HG02840 (cell line): ENCODE results near the gene ACOXL.

Source experiments
- ATAC-seq: cut with Tn5 transposase; IDR thresholded peaks from one replicate; pipeline ENCODE4 v1.9.1; 2021; ENCODE audit warnings: mild to moderate bottlenecking, moderate library complexity, moderate number of reproducible peaks; ENCODE audit not compliant: unreplicated experiment, low FRiP score

Gene ACOXL

DNA sequence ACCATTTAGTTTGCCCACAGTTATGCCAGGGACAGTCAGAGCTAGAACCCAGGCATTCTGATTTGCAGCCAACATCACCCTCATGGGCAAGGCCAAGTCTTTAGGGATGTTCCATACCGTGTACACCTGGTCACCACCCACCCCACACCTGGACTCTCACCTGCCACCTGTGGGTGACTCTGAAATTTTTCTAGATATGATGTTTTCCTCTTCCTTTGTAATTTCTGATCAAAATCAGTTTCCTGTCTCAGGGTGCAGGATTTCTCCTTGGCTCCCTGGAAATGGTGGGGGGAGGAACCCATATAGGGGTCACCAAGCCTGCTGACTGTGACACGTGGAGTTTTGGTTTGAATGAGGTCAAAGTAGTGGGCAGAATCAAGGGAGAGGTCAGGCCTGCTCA, 138.2 kb downstream of the ACOXL start:
- ATAC-seq = no peak

DNA sequence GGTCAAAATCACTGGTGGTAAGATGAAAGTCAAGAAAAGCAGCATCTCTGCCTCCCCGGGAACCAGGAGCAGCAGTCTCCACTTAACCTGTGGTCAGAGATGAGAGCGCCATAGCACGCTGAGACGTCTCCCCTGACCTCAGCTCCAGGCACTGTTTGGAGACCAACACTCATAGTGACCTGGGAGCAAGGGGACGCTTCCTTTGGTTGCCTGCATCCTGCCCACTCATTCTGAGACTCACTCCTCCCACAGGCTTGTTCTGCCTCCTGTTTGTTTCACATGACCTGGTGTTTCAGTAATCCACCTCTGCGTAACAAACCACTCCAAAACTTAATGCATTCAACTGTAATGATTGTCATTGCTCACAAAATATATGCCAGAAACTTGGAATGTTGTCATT, 139.3 kb downstream of the ACOXL start:
- no peak for ATAC-seq

DNA sequence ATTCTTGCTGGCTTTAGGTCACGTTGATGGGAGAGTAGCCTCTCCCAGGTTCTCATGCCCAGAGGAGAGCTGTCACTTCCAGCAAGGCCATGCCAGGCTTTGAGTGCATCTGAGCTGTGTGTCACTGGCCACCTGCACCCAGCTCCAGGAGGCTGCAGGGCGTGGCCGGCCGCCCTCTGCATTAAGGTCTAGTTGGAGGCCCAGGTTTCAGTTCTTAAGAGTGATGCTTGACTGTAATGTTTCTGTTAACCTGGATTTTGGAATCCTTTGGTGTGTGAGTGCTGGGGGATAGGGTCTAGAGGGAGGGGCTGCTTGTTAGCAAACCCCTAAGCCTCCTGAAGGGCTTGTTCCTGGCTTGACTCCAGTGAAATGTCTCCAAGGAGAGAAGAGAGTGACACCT, 140.1 kb downstream of the ACOXL start:
- ATAC-seq = no peak

DNA sequence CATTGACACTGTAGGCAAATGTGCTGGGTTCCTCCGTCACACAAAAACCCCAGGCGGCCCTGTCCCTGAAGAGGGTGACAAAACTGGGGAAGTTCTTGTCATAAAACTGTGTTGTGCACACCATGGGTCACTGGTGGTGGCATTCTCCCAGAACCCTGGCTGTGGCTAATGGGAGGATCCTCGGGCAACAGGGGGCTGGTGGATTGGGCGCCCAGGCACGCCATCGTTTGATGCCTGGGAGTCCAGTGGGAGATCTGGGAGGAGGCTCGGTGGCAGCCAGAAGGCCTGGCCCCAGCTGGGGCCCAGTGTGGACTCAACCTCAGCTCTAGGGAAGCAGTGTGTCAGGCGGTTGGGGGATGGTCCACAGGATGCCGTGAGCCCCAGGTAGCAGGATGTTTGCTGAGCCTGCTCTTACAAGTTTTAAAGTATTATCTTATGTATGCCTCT, 140.7 kb downstream of the ACOXL start:
- ATAC-seq = no peak

DNA sequence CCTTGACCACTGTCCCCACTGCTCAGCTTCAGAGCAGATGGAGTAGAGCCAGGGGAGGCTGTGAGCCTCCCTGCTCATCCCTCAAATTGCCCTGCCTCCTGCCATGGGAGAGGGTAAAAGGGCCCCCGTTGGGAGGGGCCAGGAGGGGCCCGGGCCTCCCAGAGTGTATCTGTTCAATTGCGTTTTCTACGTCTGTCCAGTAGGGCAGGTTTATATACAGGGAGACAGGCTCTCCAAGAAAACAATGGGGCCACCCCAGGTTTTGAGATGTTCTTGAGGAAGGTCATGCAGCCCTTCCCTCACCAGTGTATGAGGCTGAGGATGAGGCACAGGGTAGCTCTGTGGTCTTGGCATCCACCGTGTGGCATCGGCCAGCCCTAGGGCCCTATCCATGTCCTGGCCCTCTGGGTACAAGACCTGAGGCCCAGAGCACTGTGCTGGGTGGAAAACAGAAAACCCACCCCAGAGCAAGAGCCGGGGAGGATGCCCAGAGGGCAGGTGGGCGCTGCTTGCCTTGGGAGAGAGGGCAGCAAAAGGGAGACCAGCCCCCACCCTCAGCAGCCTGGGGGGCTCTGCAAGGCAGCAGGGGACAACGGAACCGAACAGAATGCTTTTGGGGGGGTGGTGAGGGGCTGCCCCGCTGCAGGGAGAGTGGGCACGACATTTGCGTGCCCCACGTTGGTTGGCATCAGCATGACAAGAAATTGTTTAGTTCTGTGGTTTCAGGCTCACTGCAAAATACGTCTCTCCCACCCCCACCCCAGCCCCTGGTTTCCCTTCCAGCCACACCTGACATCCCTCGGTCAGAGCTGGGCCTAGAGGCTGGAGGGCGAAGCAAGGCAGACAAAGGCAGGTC, 141.5 kb downstream of the ACOXL start:
- ATAC-seq = no peak

DNA sequence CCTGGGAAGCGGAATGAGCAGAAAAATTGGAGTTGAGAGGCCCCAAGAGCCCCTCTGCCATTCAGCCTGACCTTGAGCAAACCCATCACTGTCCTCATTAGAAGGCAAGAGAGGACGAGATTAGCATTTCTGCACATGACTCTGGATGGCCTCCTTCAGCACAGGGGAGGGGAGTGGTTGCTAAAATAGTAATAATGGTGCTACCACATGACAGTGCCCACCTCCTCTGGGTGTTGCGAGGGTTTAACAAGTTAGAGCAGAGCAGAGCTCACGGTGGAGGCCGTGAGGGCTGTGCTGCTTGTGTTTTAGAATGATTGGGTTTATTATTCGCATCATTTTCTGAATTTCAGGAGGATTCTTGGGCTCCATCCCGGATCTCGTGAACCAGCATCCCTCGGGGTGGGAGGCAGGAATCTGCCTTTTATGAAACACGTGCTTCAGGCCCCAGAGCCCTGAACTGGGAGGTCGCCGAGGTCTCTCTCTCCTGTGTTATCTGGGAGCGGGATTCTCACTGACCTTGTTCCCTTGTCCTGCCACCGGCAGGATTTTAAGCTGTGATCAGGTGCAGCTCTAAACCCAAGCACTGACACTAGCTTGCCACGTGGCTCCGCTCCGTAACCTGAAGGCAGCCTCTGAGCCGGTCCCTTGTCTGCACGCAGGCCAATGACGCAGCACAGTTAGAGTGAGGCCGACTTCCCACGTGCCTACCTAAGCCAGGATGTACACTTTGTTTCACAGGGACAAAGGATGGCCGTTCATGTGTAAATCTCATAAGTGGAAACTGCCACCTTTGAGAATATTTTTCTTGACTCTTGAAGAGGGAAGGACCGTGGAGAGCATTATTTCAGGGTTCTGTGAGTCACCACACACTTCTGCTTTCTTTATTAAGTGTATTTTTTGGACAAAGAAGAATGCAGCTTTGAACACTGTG, 142.3 kb downstream of the ACOXL start:
- ATAC-seq = no peak

DNA sequence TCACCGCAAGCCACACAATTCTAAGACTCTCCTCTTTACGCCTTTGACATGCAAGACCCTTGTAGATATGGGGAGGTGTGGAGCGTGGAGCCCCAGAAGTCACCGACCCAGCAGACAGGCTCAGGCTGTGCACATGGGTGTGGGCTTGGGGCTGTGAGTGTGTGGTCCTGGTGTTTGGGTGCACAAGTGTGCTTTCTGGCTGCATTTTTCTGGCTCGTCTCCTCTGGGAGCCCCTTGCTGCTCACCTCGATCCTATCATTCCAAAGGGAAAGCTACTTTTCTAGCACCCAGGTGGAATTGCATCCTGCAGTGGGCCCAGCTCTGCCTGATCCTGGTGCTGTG, 143.0 kb downstream of the ACOXL start:
- ATAC-seq = no peak

DNA sequence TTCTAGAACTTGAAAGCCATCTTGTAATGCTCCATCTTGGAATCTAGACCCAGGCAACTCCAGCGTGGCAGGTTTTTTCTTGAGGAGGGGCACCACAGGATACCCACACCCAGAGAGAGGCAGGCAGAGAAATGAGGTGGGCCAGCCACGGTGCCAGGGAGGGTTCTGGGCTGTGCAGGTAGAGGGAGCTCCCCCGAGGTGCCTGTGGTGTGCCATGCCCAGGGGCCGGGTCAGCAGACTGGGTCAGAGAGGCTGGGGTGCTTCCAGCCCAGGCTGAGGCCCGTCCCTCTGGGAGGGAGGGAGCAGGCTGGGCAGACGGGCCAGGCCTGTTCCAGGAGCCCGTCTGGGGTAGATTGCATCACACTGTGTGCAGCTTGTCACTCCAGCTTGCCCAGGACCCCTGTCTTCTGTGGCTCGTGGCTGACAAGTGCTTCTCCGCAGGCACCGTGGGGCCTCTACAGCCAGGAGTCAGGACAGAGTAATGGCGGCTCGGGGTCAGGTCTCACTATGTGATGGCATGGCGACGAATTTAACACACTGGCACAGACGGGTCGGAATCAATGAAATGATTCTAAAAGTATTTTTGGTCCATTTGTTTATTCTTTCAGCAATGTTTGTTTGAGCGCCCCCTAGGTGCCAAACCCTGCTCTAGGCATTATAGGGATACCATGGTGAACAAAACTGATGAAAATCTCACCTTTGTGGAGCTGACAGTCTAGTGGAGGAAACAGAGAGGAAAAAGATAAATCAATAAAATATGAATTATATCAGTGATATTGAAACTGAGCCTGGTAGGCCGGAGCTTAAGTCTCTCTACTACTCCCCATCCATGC, 144.0 kb downstream of the ACOXL start:
- ATAC-seq = no peak

DNA sequence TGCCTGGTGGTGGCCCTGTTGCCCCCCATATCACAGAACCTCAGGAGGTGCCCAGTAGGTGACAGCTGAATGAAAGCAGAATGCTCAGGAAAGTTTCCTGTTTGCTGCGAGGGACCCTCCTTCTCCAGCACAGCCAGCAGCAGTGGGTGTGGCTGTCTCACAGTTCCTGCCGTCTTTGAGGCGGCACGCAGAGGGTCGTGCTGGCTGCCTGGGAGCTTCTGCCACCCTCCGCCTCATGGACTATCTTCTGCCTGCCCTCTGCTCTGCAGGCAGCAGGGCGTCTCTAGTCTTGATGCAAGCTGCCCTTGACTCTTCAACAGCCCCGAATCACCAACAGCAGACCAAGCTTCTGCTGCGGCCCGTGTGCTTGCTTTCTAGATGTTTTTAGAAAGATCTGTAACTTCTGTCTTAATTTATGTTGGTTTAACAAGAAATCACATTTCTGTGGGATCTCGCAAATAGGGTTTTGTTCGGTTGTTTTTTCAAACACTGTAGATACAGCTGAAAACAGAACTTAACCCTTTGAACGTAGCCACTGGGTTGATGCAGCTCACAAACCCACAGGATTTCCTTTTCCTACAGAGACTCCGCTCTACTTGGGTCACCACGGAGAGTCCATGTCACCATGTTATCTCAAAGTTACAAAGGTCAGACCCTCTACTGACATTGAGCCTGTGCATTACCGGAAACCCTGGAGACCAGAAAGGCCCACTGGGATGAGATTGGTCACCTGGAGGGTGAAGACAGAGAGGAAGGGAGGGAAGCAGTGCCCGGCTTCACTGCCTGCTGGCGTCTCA, 144.9 kb downstream of the ACOXL start:
- no peak for ATAC-seq

DNA sequence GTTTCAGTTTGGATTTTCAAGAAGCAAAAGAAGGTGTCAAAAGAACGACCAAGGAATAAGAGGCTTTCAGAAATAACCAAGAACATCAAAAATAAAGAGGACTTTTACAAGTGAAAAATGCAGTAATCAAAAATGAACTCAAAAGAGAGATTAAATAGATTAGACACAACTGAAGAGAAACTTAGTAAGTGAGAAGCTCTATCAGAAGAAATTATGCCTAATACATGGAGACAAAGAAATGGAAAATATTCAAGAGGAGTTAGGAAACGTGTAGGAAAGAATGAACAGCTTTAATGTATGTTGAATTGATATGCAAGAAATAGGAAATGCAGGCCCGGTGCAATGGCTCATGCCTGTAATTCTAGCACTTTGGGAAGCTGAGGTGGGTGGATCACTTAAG, 145.8 kb downstream of the ACOXL start:
- no peak for ATAC-seq

DNA sequence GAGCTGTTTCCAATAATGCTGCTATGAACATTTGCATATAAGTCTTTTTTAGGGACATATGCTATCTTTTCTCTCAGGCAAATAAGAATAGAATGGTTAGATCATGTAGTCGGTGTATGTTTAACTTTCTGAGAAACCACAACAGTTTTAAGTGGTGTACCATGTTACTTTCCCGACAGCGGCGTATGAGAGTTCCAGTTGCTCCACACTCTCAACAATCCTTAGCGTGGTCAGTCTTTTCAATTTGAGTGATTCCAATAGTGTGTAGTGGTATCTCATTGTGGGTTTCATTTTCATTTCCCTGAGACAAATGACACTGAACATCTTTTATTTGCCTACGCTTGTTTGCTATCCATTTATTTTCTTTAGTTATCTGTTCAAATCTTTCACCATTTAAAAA, 149.5 kb downstream of the ACOXL start:
- ATAC-seq = no peak

DNA sequence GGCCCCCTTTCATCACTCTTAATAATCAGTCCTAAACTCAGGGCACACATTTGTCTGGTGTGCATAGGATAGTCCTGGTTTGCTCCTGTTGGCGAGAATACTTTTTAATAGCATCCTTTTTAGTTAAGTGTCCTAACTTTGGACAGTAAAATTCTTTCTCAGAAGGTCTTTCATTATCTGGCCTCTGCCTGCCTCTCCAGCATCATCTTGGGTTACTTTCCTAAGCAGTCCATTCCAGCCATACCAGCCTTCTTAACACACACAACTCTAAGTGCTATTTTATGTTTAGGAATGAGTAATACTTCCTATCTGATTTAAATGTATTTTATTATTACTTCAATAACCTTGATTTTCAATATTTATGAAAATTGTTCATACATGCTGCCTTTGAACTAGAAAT, 151.0 kb downstream of the ACOXL start:
- ATAC-seq = no peak

DNA sequence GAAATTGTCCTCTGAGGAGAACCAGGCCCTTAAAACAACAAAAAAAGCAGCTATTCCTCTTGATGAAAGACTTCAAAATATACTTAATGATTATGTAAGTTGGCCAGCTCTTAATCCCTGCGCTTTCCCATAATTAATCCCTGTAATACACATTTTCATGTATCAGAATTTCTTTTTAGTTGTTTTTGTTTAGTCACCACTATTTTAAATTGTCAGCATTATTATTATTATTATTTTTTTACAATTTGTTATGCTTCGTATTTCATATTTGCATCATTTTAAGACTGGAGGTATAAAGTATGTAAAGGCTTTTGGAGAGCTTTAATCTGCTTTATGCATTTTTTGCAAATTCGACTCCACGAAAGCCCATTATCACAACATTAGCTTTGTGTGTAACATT, 152.9 kb downstream of the ACOXL start:
- ATAC-seq = no peak

DNA sequence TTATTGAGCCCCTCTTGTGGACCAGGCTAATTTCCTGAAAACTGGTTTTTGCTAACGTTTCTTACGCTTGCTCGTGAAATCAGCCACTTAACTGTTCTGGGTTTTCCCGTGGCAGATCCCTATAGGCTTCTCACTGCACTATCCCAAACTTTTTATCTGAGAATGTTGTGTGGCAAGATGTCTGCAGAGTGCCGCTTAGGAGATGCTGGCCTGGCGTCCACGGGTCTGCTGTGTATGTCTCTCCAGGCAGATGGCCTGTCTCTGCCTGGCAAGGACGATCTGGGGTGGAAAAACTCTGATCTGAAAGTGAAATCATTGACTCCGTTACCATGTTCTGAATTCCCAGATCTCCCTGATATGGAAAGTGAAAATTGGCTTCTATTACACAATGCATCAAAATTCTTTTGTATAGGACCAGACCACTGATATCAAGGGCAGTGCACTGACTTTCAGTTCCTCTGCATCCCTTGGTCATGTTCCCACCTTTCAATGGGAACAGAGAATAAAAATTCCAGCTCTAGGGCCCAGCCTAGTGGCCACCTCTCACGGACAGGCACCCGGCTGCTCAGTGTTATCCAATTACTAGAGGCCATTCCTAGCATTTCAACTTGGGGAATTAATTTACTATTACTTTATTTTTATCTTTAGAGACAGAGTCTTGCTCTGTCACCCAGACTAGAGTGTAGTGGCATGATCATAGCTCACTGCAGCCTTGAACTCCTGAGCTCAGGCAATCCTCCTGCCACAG, 154.6 kb downstream of the ACOXL start:
- no peak for ATAC-seq

DNA sequence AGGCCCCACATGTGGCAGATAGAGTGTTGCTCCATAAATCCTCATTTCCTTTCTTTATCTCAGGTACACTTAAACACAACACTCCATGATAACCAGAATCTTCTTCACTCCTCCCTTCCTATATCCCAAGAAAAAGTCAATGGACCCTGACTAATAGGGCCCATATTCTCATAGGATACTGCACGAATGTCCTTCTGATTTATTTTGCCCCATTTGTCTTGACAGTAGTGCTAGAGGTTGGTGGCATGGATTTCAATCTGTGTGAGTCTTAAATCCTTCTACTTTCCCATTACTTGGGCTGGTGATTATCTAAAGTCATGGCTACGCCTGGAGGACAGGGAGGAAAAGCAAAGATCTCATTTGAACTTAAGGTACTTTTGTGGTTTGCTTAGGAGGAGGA, 156.0 kb downstream of the ACOXL start:
- ATAC-seq = no peak

DNA sequence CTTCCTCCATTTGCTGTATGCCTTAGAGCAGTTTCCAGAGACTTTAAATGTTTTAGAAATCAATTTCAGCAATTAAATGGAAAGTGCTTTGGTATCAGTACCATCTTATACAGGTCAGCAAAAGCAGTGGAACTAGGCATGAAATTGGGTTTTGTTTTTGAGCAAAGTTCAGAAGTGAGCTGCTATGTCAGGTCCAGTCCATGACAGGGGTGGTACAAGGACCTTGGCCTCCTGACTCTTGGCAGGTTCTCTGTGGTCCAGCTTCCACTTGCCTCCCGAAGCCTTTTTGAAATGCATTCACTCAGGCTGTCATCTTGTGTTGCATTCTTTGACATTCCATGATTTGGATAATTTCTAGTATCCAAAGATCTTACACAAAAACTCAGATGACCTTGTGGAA, 159.3 kb downstream of the ACOXL start:
- no peak for ATAC-seq

DNA sequence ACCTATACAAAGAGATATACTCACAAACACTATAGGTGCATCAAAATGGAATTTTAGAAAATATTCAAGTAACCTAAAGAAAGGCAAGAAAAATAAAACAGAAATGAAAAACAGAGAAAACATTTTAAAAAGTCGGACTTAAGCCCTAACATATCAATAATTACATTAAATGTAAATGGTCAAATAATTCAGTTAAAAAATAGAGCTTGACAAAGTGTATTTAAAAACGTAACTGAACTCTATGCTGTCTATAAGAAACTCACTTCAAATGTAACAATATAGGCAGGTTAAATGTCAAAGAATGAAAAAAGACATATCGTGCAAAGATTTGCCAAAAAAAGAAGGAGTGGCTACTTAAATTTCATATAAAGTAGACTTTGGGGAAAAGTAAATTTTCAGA, 163.9 kb downstream of the ACOXL start:
- no peak for ATAC-seq

DNA sequence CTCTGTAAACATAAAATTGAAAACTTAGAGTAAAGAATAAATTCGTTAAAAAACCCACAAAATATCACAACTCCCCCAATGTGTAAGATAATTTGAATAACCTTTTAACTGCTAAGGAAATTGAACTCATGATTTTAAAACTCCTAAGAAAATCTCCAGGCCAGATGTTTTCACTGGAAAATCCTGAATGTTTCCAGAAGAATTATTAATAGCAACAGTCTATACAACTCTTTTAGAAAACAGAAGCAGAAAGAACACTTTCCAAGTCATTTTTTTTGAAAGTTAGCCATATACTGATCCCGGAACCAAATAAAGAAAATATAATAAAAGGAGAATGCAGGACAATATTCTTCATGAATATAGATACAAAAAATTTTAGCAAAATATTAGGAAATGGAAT, 165.6 kb downstream of the ACOXL start:
- ATAC-seq = no peak

DNA sequence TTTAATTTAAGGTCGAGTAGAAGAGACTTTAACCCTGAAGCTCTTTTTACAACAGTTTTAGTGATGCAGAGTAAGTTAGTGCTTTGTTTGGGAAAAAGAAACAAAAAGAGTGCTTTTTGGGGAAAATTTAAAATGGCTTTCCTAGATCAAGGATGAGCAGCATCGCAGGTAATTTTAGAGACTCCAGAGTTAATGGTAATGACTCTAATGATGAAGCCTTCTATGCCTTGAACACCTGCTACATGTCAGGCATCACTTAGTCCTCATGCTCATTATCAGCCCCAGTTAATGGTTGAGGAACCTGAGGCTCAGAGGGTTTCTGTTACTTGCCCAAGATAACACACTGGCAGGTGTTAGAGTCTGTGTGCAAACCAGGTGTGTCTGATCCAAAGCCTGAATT, 167.8 kb downstream of the ACOXL start:
- ATAC-seq = no peak
